NCI-H1105 treated with DMSO at 0.1 percent for 48 hours (cell line): ENCODE measurements around the gene KRTAP4-7.
A peak's percentile ranks its signal among the peaks of the same experiment; 100 is the strongest.
"Not testable (repeated sequence)": the region's sequence is repeated elsewhere in the genome, so short reads cannot be mapped to it uniquely, and the experiment has no call there.

Experiments used
- DNase-seq: peaks from one replicate; lab custom pipeline; 2025; lab: John Stamatoyannopoulos, UW

Gene KRTAP4-7

DNA sequence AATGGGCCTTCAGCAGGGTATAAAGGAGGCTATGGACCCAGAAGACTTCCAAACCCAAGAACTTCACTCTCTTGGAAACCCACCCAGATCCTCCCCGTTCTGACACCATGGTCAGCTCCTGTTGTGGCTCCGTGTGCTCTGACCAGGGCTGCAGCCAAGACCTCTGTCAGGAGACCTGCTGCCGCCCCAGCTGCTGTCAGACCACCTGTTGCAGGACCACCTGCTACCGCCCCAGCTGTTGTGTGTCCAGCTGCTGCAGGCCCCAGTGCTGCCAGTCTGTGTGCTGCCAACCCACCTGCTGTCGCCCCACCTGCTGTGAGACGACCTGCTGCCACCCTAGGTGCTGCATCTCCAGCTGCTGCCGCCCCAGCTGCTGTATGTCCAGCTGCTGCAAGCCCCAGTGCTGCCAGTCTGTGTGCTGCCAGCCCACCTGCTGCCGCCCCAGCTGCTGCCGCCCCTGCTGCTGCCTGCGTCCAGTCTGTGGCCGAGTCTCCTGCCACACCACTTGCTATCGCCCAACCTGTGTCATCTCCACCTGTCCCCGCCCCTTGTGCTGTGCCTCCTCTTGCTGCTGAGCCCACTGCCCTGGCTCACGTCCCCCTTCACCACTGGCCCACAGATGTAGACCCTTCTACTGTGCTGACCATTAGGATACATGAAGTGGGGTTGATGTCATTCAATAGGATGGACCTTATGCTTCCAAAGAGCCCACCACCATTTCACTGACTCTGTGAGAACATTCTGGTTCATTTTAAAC lies at the start of gene KRTAP4-7:
KRTAP4-7 (plus strand) TSS at position 51 of the 757 bp plus-strand sequence; CDS start at position 108, 57 bp downstream.
- DNase-seq: not testable (repeated sequence)

DNA sequence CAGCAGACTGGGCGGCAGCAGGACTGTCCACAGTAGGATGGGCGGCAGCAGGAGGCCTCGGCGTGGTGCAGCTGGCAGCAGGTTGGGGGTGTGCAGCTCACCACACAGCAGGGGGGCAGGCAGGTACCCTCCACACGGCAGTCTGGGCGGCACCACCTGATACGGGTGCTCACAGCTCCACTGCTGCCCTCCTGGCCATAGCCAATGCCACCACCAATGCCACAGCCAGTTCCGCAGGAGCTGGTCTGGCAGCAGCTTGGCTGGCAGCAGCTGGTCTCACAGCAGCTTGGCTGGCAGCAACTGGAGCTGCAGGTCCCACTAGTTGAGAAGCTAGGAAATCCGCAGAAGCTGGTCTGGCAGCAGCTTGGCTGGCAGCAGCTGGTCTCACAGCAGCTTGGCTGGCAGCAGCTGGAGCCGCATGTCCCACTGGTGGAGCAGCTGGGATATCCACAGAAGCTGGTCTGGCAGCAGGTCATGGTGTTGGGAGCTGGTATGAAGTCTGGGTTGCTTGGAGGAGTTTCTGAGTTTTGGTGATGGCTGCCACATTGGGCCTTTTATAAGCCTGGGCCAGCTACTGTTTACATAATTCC lies 49.5 kb upstream of the KRTAP4-7 start, which contains the start of gene KRTAP1-3:
KRTAP1-3 (minus strand) TSS at position 529 of the 590 bp plus-strand sequence; CDS start at position 476, 53 bp downstream.
- DNase-seq: peak; percentile 77

DNA sequence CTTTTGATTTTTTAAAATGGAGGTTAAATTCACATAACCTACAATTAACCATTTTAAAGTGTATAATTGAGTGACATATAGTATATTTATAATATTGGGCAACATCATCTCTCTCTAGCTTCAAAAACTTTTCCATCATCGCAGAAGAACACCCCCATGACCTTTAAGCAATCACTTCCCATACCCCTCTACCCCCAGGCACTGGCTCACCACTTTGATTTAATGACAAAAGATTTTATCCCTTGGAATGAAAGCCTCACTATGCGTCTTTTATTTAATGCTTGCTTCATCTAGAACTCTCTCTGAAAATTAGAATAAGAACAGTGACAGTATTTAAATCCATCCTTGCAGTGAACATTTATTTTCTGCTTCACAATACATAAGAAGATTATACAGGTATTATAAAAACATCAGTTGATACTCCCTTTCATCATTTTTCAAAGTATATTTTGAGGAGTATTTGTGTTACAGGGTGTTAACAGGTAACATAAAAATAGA lies 46.0 kb upstream of the KRTAP4-7 start:
- no peak for DNase-seq

DNA sequence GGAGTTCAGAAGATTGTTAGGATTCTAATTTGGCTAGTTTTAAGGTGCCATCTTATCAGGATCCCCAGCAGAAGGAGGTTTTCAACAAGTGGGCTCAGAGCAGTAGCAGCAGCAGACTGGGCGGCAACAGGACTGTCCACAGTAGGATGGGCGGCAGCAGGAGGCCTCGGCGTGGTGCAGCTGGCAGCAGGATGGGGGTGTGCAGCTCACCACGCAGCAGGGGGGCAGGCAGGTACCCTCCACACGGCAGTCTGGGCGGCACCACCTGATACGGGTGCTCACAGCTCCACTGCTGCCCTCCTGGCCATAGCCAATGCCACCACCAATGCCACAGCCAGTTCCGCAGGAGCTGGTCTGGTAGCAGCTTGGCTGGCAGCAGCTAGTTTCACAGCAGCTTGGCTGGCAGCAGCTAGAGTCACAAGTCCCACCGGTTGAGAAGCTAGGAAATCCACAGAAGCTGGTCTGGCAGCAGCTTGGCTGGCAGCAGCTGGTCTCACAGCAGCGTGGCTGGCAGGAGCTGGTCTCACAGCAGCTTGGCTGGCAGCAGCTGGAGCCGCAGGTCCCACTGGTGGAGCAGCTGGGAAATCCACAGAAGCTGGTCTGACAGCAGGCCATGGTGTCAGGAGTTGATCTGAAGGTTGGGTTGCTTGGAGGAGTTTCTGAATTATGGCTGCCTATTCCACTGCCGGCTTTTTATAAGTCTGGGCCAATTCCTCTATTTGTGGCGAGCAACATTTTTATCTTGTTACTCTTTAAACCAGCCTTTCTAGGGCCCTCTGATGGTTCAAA lies 43.0 kb upstream of the KRTAP4-7 start, which contains the start of gene KRTAP1-1:
KRTAP1-1 (minus strand) TSS at position 668 of the 789 bp plus-strand sequence; CDS start at position 615, 53 bp downstream.
- DNase-seq: peak; percentile 64

DNA sequence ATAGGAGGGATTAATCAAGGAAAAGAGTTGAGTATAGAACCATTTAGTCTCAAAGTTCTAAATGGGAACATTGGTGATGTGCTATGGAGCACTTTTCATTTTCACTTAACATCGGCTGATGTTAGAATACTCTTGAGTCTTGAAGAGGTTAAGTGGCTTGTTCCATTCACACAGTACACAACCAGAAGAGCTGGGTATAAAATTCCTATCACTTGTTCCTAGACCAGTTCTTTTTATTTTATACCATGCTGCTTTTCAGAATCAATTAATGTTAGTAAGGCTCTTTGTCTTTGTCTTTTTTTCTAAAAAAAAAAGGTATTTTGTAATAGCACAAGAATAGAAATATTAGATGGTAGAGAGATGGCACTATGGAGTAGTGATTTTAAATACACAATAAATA lies 41.0 kb upstream of the KRTAP4-7 start:
- DNase-seq: no peak

DNA sequence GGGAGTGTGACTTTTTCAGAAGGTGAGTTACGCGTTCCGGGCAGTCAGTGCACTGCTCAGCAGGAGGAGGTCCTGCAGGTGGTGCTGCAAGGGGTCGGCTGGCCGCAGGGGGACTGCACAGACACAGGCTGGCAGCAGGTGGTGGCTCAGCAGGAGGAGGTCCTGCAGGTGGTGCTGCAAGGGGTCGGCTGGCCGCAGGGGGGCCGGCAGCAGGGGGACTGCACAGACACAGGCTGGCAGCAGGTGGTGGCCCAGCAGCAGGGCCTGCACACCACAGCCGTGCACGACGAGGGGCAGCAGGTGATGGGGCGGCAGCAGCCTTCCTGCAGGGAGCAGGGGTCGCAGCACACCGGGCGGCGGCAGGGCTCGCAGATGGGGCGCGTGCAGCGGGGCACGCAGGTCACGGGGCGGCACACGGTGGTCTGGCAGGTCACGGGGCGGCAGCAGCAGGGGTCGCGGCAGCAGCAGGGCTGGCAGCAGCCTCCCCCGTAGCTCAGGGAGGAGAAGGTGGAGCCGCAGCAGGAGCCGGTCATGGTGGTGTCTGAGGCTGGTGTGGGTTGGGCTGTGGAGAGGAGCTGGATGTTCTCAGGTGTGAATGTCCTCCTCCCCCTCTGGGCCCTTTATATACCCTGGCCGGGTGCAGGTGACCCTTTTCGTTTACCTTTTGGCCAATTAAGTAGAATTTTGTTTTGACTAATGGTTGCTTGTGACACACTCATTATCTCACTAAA lies 37.0 kb upstream of the KRTAP4-7 start, which contains the start of gene KRTAP2-1:
KRTAP2-1 (minus strand) TSS at position 582 of the 731 bp plus-strand sequence; CDS start at position 533, 49 bp downstream.
- DNase-seq: not testable (repeated sequence)

DNA sequence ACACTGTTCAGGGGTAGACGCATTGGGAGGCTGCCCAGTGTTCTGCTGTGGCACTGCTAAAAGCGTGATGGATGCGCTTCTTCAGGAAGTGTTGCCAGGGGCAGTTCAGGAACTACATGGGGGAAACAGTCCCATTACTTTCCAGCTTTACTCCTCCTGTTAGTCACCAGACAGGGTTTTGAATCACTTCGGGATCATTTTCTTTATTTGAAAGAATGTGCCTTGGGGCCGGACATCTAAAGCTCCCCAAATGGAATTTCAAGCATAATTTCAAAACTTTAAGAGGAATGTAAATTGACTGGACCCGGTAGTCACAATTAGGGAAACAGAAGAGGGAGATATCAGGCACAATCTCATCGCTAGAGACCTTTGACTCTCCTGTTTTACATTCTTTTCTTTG lies 35.5 kb upstream of the KRTAP4-7 start:
- DNase-seq: no peak

DNA sequence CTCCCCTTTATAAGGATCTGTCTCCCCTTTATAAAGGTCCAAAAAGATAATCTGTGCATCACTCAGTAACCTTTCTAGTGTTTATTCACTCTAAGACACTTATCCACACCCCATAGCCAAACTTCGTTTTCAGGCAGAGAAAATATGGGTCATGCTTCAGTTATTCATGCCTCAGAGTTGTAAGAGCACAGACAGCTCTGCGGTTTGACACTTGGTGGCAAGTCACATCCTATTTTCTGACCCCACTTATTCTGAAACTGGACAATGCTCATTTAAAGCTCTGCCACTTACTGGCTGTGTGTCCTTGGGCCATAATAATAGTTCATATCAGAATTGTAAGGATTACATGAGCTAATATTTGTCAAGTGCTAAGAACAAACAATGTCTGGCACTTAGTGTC lies 34.8 kb upstream of the KRTAP4-7 start:
- no peak for DNase-seq

DNA sequence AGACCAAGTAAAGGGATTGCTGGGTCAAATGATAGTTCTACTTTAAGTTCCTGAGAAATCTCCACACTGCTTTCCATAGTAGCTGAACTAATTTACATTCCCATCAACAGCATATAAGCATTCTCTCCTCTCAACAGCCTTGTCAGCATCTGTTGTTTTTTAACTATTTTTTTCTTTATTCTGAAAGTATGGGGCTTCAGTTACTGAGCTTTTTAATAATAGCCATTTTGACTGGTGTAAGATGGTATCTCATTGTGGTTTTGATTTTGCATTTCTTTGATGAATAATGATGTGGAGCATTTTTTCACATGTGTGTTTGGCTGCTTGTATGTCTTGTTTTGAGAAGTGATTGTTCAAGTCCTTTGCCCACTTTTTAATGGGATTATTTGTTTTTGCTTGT lies 31.4 kb upstream of the KRTAP4-7 start:
- DNase-seq: no peak

DNA sequence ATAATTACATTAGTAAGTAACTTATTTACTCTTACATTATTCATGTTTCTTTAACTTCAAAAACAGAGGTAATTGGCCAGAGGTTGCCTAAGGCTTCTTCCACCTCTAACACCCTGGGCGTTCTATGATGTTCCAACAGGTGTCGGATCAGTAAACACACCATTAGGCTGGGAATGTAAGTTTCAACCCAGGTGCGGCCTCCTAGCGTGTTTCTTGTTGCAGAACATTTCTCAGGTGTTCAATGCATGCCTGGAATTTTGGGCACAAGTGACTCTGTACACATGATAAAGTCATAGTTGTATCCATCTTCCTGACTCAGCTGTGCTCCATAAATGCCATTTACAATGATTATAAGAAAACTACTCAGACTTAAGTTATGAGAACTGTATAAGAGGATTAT lies 29.9 kb upstream of the KRTAP4-7 start:
- DNase-seq: no peak

DNA sequence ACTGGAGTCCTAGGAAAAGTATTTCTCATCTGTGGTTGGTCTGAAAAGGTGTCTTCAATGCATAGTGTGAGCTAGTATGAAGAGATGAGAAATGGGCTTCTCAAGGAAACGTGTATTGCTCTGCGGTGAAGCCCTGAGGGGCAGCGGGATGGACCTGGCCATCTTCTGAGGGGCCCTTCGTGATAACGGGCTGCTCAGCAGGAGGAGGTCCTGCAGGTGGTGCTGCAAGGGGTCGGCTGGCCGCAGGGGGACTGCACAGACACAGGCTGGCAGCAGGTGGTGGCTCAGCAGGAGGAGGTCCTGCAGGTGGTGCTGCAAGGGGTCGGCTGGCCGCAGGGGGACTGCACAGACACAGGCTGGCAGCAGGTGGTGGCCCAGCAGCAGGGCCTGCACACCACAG lies 29.4 kb upstream of the KRTAP4-7 start:
- DNase-seq: not testable (repeated sequence)

DNA sequence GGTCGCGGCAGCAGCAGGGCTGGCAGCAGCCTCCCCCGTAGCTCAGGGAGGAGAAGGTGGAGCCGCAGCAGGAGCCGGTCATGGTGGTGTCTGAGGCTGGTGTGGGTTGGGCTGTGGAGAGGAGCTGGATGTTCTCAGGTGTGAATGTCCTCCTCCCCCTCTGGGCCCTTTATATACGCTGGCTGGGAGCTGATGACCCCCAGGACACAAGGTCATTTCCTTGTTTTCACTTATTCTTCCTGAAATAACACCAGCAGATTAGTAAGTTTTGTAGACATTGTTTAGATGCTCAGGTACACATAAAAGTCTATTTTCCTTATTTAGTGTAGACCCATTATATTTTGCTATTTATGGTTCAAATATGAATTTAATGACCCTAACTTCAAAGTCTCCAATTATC lies 28.8 kb upstream of the KRTAP4-7 start, which contains the start of gene KRTAP2-2:
KRTAP2-2 (minus strand) TSS at position 101 of the 400 bp plus-strand sequence; CDS start at position 82, 19 bp downstream.
- DNase-seq: not testable (repeated sequence)

DNA sequence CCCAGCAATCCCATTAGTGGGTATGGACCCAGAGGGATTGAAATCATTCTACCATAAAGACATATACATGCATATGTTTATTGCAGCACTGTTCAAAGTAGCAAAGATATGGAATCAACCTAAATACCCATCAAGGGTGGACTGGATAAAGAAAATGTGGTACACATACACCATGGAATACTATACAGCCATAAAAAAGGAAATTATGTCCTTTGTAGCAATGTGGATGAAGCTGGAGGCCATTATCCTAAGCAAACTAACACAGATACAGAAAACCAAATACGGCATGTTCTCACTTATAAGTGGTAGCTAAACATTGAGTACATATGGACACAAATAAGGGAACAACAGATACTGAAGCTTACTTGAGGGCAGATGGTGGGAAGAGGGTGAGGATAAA lies 26.4 kb upstream of the KRTAP4-7 start:
- no peak for DNase-seq

DNA sequence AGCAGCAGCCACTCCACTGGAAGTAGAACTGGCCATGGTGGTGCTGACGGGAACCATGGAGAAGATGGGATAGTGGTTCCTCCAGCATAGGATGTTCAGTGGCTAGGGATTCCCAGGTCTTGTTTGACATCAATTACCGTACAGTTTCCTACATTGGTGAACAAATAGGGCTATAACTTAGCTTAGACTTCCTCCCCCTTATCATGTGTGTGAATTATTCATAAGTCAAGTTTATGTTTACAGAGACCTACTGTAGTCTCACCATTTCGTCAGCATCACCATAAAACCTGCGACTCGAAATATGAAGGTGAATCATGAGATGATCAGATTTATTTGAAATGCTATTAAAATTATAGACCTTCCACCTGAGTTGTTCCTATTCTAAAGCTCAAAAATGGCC lies 25.2 kb upstream of the KRTAP4-7 start:
- no peak for DNase-seq

DNA sequence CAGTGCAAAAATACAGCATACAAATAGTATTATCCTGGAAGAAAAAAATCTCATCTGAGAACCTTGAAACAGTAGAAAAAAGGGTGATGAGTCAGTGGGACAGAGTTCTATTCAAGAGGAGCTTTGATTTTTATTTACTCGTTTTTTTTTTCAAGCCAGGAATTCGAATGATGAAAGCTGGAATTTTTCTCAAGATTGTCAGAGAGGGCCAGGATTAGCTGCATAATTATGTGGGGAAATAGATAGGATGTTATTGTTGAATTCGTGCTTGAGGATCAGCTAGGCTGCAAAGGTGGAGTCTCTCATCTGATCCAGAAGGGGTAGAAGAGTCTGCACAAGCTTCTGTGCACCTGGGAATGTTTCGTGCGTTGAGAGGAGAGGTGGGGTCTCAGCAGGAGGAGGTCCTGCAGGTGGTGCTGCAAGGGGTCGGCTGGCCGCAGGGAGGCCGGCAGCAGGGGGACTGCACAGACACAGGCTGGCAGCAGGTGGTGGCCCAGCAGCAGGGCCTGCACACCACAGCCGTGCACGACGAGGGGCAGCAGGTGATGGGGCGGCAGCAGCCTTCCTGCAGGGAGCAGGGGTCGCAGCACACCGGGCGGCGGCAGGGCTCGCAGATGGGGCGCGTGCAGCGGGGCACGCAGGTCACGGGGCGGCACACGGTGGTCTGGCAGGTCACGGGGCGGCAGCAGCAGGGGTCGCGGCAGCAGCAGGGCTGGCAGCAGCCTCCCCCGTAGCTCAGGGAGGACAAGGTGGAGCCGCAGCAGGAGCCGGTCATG lies 24.5 kb upstream of the KRTAP4-7 start:
- DNase-seq: not testable (repeated sequence)

DNA sequence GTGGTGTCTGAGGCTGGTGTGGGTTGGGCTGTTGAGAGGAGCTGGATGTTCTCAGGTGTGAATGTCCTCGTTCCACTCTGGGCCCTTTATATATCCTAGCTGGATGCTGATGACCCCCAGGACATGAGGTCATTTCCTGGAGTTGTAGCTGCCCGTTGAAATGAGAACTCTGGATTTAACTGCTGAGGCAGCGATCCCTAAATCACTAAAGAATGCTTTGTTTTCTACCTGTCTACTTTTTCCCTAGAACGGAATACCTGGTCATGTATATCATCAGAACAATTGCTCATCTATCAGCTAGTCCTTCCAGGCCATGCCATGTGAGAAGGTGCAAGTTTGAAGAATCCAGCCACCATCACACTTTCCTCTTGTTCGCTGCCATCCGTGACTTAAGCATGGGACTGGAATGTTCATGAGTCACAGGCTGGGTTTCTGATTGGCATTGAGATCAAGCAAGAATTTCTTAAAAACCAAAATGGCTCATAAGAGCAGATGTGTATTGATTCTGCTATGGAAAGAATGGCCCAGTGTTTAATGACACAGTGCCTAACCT lies 23.8 kb upstream of the KRTAP4-7 start, which contains the start of gene KRTAP2-3:
KRTAP2-3 (minus strand) TSS at position 63 of the 553 bp plus-strand sequence. CDS start 64 bp downstream, outside the sequence.
- no peak for DNase-seq

DNA sequence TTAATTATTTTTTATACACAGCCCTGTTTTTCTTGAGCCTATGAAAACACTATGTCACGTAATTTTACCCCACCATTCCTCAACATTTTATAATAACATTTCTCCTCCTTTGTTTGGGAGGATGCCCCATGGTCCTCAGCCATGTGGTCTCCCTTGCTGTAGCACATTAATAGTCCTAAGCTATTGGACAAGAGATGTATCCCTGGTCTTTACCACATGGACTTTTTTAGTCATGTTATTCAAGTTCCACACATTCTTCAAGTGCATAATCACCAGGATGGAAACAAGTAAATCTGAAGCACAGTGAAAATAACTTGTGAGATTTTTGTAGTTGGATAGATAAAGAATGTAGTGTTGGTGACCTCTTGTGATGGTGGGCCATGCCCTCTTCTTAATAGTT lies 22.0 kb upstream of the KRTAP4-7 start:
- DNase-seq: no peak

DNA sequence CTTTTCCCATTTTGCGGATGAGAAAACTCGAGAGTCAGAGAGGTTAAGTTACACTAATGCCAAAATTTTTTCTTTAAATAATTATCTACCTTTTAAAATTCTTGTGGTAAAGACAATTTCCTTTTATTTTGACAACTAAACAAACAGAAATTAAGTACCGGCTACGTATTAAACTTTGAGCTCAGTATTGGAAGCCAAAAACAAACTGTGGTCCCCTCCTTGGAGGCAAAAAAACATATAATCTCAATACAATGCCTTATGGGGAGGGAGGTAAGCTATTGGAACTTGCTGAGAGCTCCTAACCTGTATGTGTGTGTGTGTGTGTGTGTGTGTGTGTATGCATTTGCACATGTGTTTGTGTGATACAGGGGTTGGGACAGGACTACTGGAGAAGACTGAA lies 20.5 kb upstream of the KRTAP4-7 start:
- no peak for DNase-seq

DNA sequence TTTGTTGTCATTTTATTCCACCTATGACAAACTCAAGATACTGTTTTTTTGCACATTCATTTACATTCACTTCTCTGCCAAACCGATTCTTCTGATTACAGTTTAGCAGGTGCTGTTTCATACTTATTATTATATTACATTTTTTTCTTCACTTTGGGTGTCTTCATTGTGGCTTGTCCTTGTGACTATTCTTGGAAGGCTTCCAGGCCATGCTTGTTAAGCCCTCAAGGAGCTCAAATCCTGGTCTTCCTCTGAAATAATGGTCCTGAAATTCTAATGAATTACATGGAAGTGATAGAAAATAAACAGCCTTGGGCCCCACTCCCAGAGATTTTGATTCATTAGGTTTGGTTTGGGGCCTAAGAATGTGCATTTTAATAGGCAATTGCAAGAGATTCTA lies 19.6 kb upstream of the KRTAP4-7 start:
- no peak for DNase-seq
